ENCODE measurements around the gene ATP5PB.

Gene ATP5PB

GRCh38 chr1:111448918-111449702, at the start of gene ATP5PB, which contains the start of gene WDR77:
TSS of gene ATP5PB (plus strand) at chr1:111449464. CDS start at chr1:111449542, 78 bp downstream.
TSS of gene WDR77 (minus strand) at chr1:111449256. CDS start at chr1:111449169, 87 bp downstream.
- DNase-seq (ENCODE audit: low read depth in 3 of 3): peak; percentile 79 to 87 (median 87)

GRCh38 chr1:111399792-111400610, 49.3 kb upstream of the ATP5PB start:
- DNase-seq (ENCODE audit: low read depth in 3 of 3): peak in 2 of 3 experiments; percentile 5 to 22

- DNase-seq (ENCODE audit: low read depth in 3 of 3): peak in 1 of 3 experiments; percentile 17
Measured at GRCh38 chr1:111402083-111402482, 47.2 kb upstream of the ATP5PB start.

GRCh38 chr1:111404588-111404987, 44.7 kb upstream of the ATP5PB start:
- no peak for DNase-seq (ENCODE audit: low read depth in 3 of 3)

GRCh38 chr1:111406321-111406768, 42.9 kb upstream of the ATP5PB start:
- peak; percentile 9 to 37 (median 15) for DNase-seq (ENCODE audit: low read depth in 3 of 3)

- no peak for DNase-seq (ENCODE audit: low read depth in 3 of 3)
Measured at GRCh38 chr1:111407301-111407700, 42.0 kb upstream of the ATP5PB start.

GRCh38 chr1:111412839-111413238, 36.4 kb upstream of the ATP5PB start:
- DNase-seq (ENCODE audit: low read depth in 3 of 3): no peak

- no peak for DNase-seq (ENCODE audit: low read depth in 3 of 3)
Measured at GRCh38 chr1:111414756-111415155, 34.5 kb upstream of the ATP5PB start.

- no peak for DNase-seq (ENCODE audit: low read depth in 3 of 3)
Measured at GRCh38 chr1:111415461-111415860, 33.8 kb upstream of the ATP5PB start.

- DNase-seq (ENCODE audit: low read depth in 3 of 3): no peak
Measured at GRCh38 chr1:111417755-111418154, 31.5 kb upstream of the ATP5PB start.

GRCh38 chr1:111419037-111419436, 30.2 kb upstream of the ATP5PB start:
- DNase-seq (ENCODE audit: low read depth in 3 of 3): no peak

- DNase-seq (ENCODE audit: low read depth in 3 of 3): no peak
Measured at GRCh38 chr1:111420377-111420776, 28.9 kb upstream of the ATP5PB start.

GRCh38 chr1:111422546-111423391, 26.5 kb upstream of the ATP5PB start:
- DNase-seq (ENCODE audit: low read depth in 3 of 3): no peak

- DNase-seq (ENCODE audit: low read depth in 3 of 3): no peak
Measured at GRCh38 chr1:111424281-111424680, 25.0 kb upstream of the ATP5PB start.

GRCh38 chr1:111436726-111437125, 12.5 kb upstream of the ATP5PB start:
- no peak for DNase-seq (ENCODE audit: low read depth in 3 of 3)

GRCh38 chr1:111439461-111440351, 9.6 kb upstream of the ATP5PB start:
- DNase-seq (ENCODE audit: low read depth in 3 of 3): no peak

- DNase-seq (ENCODE audit: low read depth in 3 of 3): peak in 2 of 3 experiments; percentile 17 to 44
Measured at GRCh38 chr1:111441573-111442192, 7.6 kb upstream of the ATP5PB start.

GRCh38 chr1:111442457-111442856, 6.8 kb upstream of the ATP5PB start:
- peak in 1 of 3 experiments; percentile 3 for DNase-seq (ENCODE audit: low read depth in 3 of 3)

GRCh38 chr1:111444031-111444430, 5.2 kb upstream of the ATP5PB start:
- no peak for DNase-seq (ENCODE audit: low read depth in 3 of 3)

GRCh38 chr1:111446546-111446945, 2.7 kb upstream of the ATP5PB start:
- DNase-seq (ENCODE audit: low read depth in 3 of 3): no peak
